ENCODE results near the gene TAS1R3. TPM values are rescaled to one million over a fixed set of nuclear protein-coding genes. Genes with fewer than 3 reads are reported as not detected.

TAS1R3 gene
- total RNA-seq, 1 donor from 2014 or later = 0.35 TPM

DNA sequence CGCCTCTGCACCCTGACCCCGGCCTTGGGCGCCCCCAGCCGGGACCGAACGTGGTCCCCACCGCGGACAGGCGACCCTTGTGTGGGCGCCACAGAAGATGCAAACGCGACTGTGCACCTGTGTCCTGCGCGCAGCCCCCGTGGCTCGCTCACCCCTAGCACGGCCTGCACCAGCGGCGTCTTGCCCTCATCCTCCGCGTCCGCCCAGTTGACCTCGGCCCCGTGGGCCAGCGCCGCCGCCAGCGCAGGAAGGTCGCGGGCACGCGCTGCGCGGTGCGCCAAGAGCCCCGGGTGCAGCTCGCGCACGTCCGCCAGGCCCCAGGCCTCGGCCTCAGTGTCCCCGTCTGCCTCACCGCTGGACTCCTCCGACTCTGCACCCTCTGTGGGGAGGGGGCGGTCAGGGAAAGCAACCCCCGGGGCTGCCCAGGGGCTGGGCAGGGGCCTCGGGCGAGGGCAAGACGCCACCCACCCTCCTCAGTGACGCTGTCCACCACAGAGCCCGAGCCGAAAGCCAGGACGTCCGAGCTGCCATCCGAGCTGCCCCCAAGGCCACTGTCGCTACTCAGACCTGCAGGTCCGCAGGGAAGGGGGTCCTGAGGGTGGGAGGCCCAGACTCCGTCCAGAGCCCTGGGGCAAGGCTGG lies 36.7 kb upstream of the TAS1R3 start:
- no peak for DNase-seq (ENCODE audit: extremely low read depth, low read depth, low spot score)

DNA sequence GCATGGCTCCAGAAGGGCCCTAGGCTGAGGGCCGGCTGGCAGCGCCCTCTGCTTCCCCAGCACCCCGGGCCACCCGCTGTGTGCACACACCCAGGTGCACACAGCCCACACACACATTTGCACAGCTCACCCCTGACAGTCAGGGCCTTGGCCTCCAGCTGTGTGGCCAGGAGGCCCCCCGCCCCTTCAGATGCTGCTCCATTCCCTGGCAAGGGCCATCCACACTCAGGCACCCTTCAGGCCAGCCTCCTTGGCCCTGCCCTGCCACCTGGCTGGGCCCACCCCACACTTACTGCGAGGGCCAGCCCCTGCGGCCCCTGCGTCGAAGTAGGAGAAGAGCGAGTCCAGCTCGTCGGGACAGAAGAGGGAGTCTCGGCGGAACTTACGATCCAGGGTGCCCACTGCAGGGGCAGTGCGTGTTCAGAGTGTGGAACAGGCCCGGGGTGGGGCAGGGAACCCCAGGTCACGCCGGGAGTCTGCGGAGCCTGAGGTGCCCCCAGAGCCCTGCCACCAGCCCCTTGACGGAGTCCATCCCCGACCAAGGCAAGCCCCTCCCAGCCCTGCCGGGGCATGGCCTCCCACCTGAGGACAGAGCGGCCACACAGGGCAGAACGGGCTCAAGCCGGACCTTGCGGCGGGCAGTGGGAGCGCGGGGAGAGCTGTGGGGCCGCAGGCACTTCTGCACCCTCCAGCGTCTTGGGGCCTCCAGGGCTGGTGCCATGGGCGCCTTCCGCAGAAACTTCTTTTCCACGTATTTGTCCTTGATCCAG lies 35.7 kb upstream of the TAS1R3 start:
- DNase-seq (ENCODE audit: extremely low read depth, low read depth, low spot score) = no peak

GRCh38 chr1:1296070-1297061 lies 34.7 kb upstream of the TAS1R3 start:
- no peak for DNase-seq (ENCODE audit: extremely low read depth, low read depth, low spot score)

GRCh38 chr1:1297802-1298424 lies 33.2 kb upstream of the TAS1R3 start:
- no peak for DNase-seq (ENCODE audit: extremely low read depth, low read depth, low spot score)

DNA sequence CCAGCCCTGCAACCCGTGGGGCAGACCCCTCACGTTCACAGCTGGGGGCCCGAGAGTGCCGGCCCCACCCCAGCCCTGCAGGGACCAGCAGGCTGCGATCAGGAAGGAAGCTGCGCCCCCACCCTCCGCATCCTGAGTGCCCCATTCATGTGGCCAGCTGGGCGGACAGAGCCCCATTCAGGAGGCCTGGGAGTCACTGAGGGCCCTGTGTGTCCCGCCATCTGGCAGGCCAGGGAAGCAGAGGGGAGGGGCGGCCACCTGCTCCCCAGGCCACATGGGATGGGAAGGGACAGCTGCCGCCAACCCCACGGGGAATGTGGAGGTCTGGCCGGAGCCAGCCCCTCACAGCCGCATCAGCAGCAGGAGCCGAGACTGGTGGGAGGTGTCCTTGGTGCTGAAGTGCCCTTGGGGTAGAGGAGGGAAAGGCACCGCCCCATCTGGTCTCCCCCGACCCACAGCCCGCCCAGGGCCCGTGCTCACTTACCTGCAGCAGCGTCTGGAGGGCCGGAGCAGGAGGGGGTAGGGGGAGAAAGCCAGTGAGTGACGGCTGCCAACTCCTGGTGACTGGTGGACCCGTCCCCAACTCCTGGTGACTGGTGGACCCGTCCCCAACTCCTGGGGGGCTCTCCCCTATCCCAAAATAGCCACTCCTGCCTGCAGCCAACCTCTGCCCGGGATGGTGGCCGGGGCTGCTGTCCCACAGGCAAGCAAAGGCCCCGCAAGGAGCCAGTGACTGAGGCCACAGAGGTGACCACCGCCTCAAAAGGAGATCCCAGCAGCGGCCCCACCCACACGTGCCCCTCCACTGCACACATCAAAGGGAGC lies 32.0 kb upstream of the TAS1R3 start:
- no peak for DNase-seq (ENCODE audit: extremely low read depth, low read depth, low spot score)

DNA sequence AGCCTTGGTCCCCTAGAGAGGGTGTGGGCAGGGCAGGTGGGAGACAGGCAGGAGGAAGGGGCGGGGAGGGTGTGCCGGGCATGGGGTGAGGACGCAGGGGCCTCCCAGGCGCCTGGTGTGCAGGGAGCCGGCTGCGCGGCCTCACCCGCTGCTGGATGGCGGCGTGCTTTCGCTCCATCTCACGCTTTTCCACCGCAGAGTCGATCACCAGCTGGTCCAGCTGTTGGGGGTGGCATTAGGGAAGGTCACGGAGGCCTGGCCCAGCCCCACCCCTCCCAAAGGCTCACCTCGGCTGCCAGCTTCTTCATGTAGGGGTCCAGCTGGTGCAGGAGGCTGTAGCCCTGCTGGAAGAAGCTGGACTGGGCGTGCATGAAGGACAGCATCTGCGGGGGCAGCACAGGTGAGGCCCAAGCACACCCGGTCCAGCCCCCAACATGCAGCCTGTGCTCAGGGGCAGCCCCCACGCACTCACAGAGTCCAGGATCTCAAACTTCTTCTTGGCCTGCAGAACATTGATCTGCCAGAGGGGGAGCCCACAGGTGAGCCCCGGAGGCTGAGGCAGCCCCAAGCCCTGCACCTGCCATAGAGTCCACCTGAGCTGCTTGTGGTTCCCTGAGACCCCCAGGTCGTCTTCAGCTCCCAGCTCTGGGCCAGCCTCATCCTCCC lies 31.3 kb upstream of the TAS1R3 start:
- no peak for DNase-seq (ENCODE audit: extremely low read depth, low read depth, low spot score)

- no peak for DNase-seq (ENCODE audit: extremely low read depth, low read depth, low spot score)
These were observed 30.7 kb upstream of the TAS1R3 start for GRCh38 chr1:1300352-1300739.

DNA sequence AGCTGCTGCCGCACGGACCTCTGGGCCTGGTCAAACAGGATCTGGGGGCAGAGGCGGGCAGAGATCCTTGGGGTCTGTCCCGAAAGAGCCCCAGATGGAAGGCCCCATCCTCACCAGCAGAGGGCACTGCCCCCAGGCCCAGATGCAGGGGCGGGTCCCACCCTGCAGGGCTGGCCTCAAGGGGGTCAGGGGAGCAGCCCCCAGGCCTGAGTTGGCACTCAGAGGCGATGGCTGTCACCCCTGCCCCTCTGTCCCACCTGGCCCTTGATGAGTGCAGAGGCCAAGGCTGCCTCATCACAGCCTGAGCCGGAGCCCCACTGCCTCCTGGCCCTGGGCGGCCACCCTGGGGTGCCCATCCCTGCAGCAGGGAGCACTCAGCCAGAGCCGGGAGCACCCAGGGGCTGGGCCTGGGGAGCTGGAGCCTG lies 29.1 kb upstream of the TAS1R3 start:
- DNase-seq (ENCODE audit: extremely low read depth, low read depth, low spot score) = no peak

GRCh38 chr1:1302951-1303509 lies 28.1 kb upstream of the TAS1R3 start:
- no peak for DNase-seq (ENCODE audit: extremely low read depth, low read depth, low spot score)

- DNase-seq (ENCODE audit: extremely low read depth, low read depth, low spot score) = no peak
These were observed 27.3 kb upstream of the TAS1R3 start for GRCh38 chr1:1303736-1304135.

DNA sequence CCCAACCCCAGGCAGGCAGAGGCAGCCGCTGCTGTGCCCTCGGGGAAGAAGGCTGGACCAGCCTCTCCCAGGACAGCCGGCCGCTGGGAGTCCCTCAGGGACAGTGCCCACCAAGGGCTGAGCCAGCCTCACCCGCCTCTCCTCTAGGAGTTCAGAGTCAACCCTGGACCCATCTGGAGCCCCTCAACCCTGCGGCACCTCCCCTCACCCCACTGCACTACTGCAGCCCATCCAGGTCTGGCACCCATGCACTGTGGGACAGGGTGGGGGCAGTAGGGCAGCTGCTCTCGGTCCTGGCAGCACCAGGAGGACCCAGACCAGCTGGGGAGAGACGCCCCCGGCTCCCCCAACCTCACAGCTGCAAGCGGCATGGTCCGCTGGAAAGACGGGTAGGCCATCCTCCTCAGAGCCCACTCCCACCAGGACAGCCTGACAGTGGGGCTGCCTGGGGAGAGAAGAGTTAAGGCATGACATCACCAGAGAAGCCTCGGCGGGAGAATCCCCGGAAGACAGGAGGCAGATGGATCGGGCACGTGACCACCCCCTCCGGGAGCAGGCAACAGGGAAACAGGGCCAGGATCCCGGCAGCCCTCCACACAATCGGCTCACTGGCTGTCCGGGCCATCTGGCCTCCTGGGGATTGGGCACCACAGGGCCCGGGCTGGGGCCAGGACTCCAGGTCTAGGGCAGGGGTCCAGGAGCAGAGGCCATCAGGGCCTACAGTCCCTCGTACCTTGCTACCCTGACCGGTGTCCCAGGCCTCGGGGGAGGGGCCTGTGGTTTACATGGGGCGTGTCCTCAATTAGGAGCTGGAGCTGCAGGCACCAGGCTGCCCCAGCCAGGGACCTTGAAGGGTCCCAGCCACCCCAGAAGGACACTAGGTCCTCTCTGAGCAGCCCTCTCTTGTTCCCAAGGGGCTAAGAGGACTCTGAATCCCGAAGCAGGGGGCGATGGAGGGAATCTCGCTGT lies 26.5 kb upstream of the TAS1R3 start:
- no peak for DNase-seq (ENCODE audit: extremely low read depth, low read depth, low spot score)

- DNase-seq (ENCODE audit: extremely low read depth, low read depth, low spot score) = no peak
These were observed 25.6 kb upstream of the TAS1R3 start for GRCh38 chr1:1305300-1306069.

DNA sequence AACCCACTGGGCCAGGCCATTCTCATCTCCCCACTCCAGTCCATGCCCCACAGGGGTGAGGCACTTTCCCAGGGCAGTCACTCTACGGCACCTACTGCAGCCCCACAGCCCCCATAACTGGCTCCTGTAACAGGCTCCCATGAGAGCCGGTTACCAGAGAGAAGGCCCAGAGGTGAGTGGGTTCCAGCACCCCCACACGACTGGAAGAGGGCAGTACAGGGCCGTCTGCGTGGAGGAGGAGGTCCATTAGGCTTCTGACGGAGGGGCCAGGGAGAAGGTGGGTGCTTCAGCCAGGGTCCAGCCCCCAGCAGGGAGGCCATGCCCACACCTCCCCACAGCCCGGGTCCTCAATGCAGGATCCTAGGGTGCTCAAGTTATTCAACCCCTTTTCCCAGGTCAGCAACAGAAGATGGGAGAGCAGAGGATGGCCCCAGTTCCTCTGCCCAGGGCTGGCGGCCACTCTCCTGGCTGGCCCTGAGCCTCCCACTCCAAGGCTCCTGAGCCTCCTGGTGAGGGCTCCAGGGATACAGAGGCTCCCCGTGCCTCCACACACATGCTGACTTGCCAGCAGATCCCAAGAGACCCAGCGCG lies 24.9 kb upstream of the TAS1R3 start:
- no peak for DNase-seq (ENCODE audit: extremely low read depth, low read depth, low spot score)

GRCh38 chr1:1306661-1307260 lies 24.3 kb upstream of the TAS1R3 start:
- no peak for DNase-seq (ENCODE audit: extremely low read depth, low read depth, low spot score)

GRCh38 chr1:1307261-1307922 lies 23.7 kb upstream of the TAS1R3 start:
- DNase-seq (ENCODE audit: extremely low read depth, low read depth, low spot score) = no peak

Data from glomerular endothelial cell (primary cell).